K562 (cell line): Measurements from ENCODE around the gene LRPAP1. TPM values are rescaled to one million over a fixed set of nuclear protein-coding genes. Genes with fewer than 3 reads are reported as not detected.

Experiments
- CCNT2 ChIP-seq: IDR thresholded peaks from 2 replicates; pipeline ENCODE4 v1.6.1; 2011; ENCODE audit warnings: borderline replicate concordance, low read depth, mild to moderate bottlenecking, moderate library complexity, mixed read lengths, low read length; ENCODE audit not compliant: insufficient read length; ENCODE audit errors: extremely low read depth
- CUX1 ChIP-seq: fragments of 200-800 bp; sonication (Bioruptor generic); IDR thresholded peaks from 2 replicates; pipeline ENCODE4 v1.6.1; 2016; ENCODE audit warnings: missing genetic modification characterization, missing compliant biosample characterization
- CXXC5 ChIP-seq: fragments of 250-450 bp; sonication (Bioruptor Pico); IDR thresholded peaks from 2 replicates; pipeline ENCODE4 v1.8.0; 2022; ENCODE audit warnings: inconsistent platforms, mild to moderate bottlenecking, moderate library complexity
- ESRRA ChIP-seq: fragments of 450-650 bp; IDR thresholded peaks from 2 replicates; pipeline ENCODE4 v1.6.1; 2014; ENCODE audit warnings: low read depth, mild to moderate bottlenecking, moderate library complexity, borderline replicate concordance
- NEUROD1 ChIP-seq: fragments of 150-350 bp; IDR thresholded peaks from 2 replicates; pipeline ENCODE4 v1.6.1; 2014; ENCODE audit warnings: borderline replicate concordance, low read length, low read depth; ENCODE audit not compliant: partially characterized antibody
- TEAD4 ChIP-seq, 2 experiments: sonication (generic) in 1 of 2; formaldehyde crosslinking in 1 of 2; IDR thresholded peaks; 2 replicates each; pipeline versions ENCODE4 v1.6.1 to v1.8.0; 2012 to 2022; ENCODE audit warnings: borderline replicate concordance in 1 of 2, inconsistent platforms in 1 of 2, low read length in 1 of 2, mild to moderate bottlenecking in 1 of 2, missing genetic modification reagents in 1 of 2
- polyA plus RNA-seq, 8 experiments: library from polyadenylated mRNA; depleted of rRNA in 4 of 8; stranded (reverse) in 5 of 8; unstranded in 3 of 8; fragments of >200 nt; fragmentation: Nextera tagmentation in 2 of 8; fragmentation: Illumina TruSeq in 1 of 8; extraction: Ambion mirVana in 2 of 8; extraction: Trizol in 1 of 8; gene quantifications; 2 replicates each; pipeline versions ENCODE4 v1.2.1 to v1.2.3, GENCODE V29; 2011 to 2014; ENCODE audit warnings: inconsistent platforms in 1 of 8, missing spikeins in 1 of 8
- total RNA-seq, 7 experiments: library from RNA; depleted of rRNA in 6 of 7; stranded (reverse); fragments of >200 nt in 6 of 7; fragmentation: Illumina TruSeq in 2 of 7; extraction: Trizol in 2 of 7; gene quantifications; 2 replicates each; pipeline versions ENCODE4 v1.2.1 to v1.2.3, GENCODE V29; 2011 to 2021; ENCODE audit warnings: low replicate concordance in 1 of 7
- TF ChIP-seq, protein P1 (sequence below): sonication (generic); formaldehyde crosslinking; IDR thresholded peaks from 2 replicates; pipeline ENCODE4 v1.8.1; 2023; ENCODE audit warnings: missing genetic modification reagents, mild to moderate bottlenecking, borderline replicate concordance
- TF ChIP-seq, protein P2 (sequence below), 2 experiments: IDR thresholded peaks in 1 of 2; conservative IDR thresholded peaks in 1 of 2; 2 replicates each; pipeline ENCODE4 v1.6.1; 2016; ENCODE audit warnings: low read depth in 2 of 2, mild to moderate bottlenecking in 1 of 2, missing compliant biosample characterization in 1 of 2, missing genetic modification characterization in 1 of 2, moderate library complexity in 1 of 2
- TF ChIP-seq, protein P3 (sequence below): conservative IDR thresholded peaks from 2 replicates; pipeline ENCODE4 v1.6.1; 2011; ENCODE audit warnings: low read depth, mild to moderate bottlenecking, low read length; ENCODE audit not compliant: control insufficient read depth

Gene LRPAP1
- total and polyA plus RNA-seq, 9 of the 15 experiments (the other 6 are each of a cell fraction or from before 2014, with no cell fraction given) = 1.1 to 75.5 (median 41.8) TPM

GRCh38 chr4:3531879-3532750 is at the start of gene LRPAP1 (continued):
- TF ChIP-seq CUX1 (CRISPR knock-in tag) = no peak
- no peak for TF ChIP-seq TEAD4 (IDR thresholded peaks at IDR 0.05; ENCODE audit: low read length)
- TF ChIP-seq TEAD4 (CRISPR knock-in tag; IDR thresholded peaks at IDR 0.05; ENCODE audit: borderline replicate concordance) = no peak
- TF ChIP-seq ESRRA = no peak
- TF ChIP-seq CXXC5 = 0 out of 2 replicates have a peak, but pooled peaks have one; percentile 52
- TF ChIP-seq, protein P1, sequence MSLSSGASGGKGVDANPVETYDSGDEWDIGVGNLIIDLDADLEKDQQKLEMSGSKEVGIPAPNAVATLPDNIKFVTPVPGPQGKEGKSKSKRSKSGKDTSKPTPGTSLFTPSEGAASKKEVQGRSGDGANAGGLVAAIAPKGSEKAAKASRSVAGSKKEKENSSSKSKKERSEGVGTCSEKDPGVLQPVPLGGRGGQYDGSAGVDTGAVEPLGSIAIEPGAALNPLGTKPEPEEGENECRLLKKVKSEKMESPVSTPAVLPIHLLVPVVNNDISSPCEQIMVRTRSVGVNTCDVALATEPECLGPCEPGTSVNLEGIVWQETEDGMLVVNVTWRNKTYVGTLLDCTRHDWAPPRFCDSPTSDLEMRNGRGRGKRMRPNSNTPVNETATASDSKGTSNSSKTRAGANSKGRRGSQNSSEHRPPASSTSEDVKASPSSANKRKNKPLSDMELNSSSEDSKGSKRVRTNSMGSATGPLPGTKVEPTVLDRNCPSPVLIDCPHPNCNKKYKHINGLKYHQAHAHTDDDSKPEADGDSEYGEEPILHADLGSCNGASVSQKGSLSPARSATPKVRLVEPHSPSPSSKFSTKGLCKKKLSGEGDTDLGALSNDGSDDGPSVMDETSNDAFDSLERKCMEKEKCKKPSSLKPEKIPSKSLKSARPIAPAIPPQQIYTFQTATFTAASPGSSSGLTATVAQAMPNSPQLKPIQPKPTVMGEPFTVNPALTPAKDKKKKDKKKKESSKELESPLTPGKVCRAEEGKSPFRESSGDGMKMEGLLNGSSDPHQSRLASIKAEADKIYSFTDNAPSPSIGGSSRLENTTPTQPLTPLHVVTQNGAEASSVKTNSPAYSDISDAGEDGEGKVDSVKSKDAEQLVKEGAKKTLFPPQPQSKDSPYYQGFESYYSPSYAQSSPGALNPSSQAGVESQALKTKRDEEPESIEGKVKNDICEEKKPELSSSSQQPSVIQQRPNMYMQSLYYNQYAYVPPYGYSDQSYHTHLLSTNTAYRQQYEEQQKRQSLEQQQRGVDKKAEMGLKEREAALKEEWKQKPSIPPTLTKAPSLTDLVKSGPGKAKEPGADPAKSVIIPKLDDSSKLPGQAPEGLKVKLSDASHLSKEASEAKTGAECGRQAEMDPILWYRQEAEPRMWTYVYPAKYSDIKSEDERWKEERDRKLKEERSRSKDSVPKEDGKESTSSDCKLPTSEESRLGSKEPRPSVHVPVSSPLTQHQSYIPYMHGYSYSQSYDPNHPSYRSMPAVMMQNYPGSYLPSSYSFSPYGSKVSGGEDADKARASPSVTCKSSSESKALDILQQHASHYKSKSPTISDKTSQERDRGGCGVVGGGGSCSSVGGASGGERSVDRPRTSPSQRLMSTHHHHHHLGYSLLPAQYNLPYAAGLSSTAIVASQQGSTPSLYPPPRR (CRISPR knock-in tag) = no peak
- TF ChIP-seq CCNT2 = no peak
- TF ChIP-seq NEUROD1 = no peak
- TF ChIP-seq, protein P2, sequence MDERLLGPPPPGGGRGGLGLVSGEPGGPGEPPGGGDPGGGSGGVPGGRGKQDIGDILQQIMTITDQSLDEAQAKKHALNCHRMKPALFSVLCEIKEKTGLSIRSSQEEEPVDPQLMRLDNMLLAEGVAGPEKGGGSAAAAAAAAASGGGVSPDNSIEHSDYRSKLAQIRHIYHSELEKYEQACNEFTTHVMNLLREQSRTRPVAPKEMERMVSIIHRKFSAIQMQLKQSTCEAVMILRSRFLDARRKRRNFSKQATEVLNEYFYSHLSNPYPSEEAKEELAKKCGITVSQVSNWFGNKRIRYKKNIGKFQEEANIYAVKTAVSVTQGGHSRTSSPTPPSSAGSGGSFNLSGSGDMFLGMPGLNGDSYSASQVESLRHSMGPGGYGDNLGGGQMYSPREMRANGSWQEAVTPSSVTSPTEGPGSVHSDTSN (CRISPR knock-in tag; IDR thresholded peaks at IDR 0.05; ENCODE audit: low read depth) = no peak
- TF ChIP-seq, protein P2 (tag; conservative IDR thresholded peaks at IDR 0.05; ENCODE audit: low read depth) = no peak
- TF ChIP-seq, protein P3, sequence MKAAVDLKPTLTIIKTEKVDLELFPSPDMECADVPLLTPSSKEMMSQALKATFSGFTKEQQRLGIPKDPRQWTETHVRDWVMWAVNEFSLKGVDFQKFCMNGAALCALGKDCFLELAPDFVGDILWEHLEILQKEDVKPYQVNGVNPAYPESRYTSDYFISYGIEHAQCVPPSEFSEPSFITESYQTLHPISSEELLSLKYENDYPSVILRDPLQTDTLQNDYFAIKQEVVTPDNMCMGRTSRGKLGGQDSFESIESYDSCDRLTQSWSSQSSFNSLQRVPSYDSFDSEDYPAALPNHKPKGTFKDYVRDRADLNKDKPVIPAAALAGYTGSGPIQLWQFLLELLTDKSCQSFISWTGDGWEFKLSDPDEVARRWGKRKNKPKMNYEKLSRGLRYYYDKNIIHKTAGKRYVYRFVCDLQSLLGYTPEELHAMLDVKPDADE = 0 out of 2 replicates have a peak, but pooled peaks have one; percentile 44
